K562 (cell line): ENCODE results near the gene RGS19. TPM values are rescaled to one million over a fixed set of nuclear protein-coding genes. Genes with fewer than 3 reads are reported as not detected.

Source experiments
- ATAC-seq: fragments of 200-7000 bp; cut with Tn5 transposase; 3 replicates; pipeline ENCODE4 v1.9.1; 2020; ENCODE audit warnings: moderate library complexity
- BruUV-seq: library from RNA; stranded (reverse); fragments of 400-500 nt; replicated peaks from 2 replicates; lab custom pipeline; 2021; lab: Mats Ljungman, UMichigan
- CTCF ChIA-PET: fragments of 300-600 bp; formaldehyde crosslinking; extraction: SDS; loops from one replicate; lab custom pipeline; 2021; ENCODE audit warnings: low intra/inter-chr PET ratio; lab: Yijun Ruan, JAX
- POLR2A ChIA-PET: fragments of 300-600, 350-650 bp; sonication (Branson Sonifier 250); formaldehyde crosslinking; extraction: SDS; loops from one replicate; lab custom pipeline; 2021; ENCODE audit warnings: antibody characterized with exemption, inconsistent platforms; lab: Yijun Ruan, JAX
- DNase-seq, 4 experiments: peaks; one replicate each; pipeline versions ENCODE4 v3.0.0 to v3.0.0-alpha.2; 2011 to 2018; ENCODE audit warnings: low spot score in 3 of 4, mixed read lengths in 3 of 4; ENCODE audit errors: extremely low read depth in 1 of 4
- FAIRE-seq: peaks from 2 replicates; lab custom pipeline; 2011; peaks lifted over from hg19 to GRCh38; lab: Jason Lieb, UNC
- H2AFZ ChIP-seq: 2 replicates; pipeline ENCODE4 v1.6.0; 2011; ENCODE audit warnings: low read depth, low read length, control low read depth, inconsistent platforms
- H3K27ac ChIP-seq: fragments of 200-600 bp; 3 replicates; pipeline ENCODE4 v1.8.0; 2011; ENCODE audit warnings: low read depth, mild to moderate bottlenecking, control low read depth, inconsistent platforms, low read length, moderate library complexity, mixed read lengths; ENCODE audit errors: extremely low read depth
- H3K27me3 ChIP-seq, 2 experiments: fragments of 300-600 bp in 1 of 2; 2 replicates in 1 of 2; 3 replicates in 1 of 2; pipeline versions ENCODE4 v1.6.0 to v1.8.0; 2011; ENCODE audit warnings: inconsistent platforms in 2 of 2, low read length in 2 of 2, mild to moderate bottlenecking in 1 of 2, mixed read lengths in 1 of 2, moderate library complexity in 1 of 2; ENCODE audit not compliant: control insufficient read depth in 2 of 2, insufficient read depth in 2 of 2
- H3K36me3 ChIP-seq: fragments of 300-600 bp; 3 replicates; pipeline ENCODE4 v1.8.0; 2011; ENCODE audit warnings: mild to moderate bottlenecking, low read length, inconsistent platforms; ENCODE audit not compliant: control insufficient read depth, insufficient read depth
- H3K4me1 ChIP-seq, 2 experiments: fragments of 200-600 bp in 1 of 2; replicated peaks in 1 of 2; 2 replicates in 1 of 2; 3 replicates in 1 of 2; pipeline versions ENCODE4 v1.5.1 to v1.8.0; 2011; ENCODE audit warnings: inconsistent platforms in 2 of 2, low read length in 2 of 2, mild to moderate bottlenecking in 1 of 2, mixed read lengths in 1 of 2, moderate library complexity in 1 of 2; ENCODE audit not compliant: control insufficient read depth in 2 of 2, insufficient read depth in 2 of 2
- H3K4me2 ChIP-seq: 2 replicates; pipeline ENCODE4 v1.6.1; 2011; ENCODE audit warnings: low read length, control low read depth, inconsistent platforms, mixed read lengths; ENCODE audit not compliant: insufficient read depth
- H3K4me3 ChIP-seq: fragments of 200-600 bp; sonication (generic), shearing (Covaris generic); 2 replicates; pipeline ENCODE4 v1.5.1; 2016; ENCODE audit warnings: control low read depth, inconsistent platforms
- H3K79me2 ChIP-seq: fragments of 200-600 bp; 3 replicates; pipeline ENCODE4 v1.8.0; 2011; ENCODE audit warnings: low read length, inconsistent platforms; ENCODE audit not compliant: control insufficient read depth, insufficient read depth
- H3K9ac ChIP-seq, 2 experiments: 2 replicates each; pipeline versions ENCODE4 v1.6.0 to v1.6.1; 2011; ENCODE audit warnings: low read depth in 2 of 2, low read length in 2 of 2, control low read depth in 1 of 2, inconsistent platforms in 1 of 2, mild to moderate bottlenecking in 1 of 2, mixed read lengths in 1 of 2; ENCODE audit not compliant: insufficient read depth in 1 of 2
- H3K9me1 ChIP-seq: one replicate; pipeline ENCODE4 v1.6.0; 2011; ENCODE audit warnings: inconsistent platforms, mild to moderate bottlenecking, low read length, moderate library complexity; ENCODE audit not compliant: control insufficient read depth, insufficient read depth
- H3K9me3 ChIP-seq: replicated peaks from 2 replicates; pipeline ENCODE4 v1.5.1; 2011; ENCODE audit warnings: low read depth, low read length, inconsistent platforms; ENCODE audit not compliant: control insufficient read depth, insufficient read depth
- H4K20me1 ChIP-seq: replicated peaks from 2 replicates; pipeline ENCODE4 v1.6.1; 2011; ENCODE audit warnings: low read length, inconsistent platforms, mixed read lengths; ENCODE audit not compliant: control insufficient read depth, insufficient read depth
- CBFA2T2 ChIP-seq: fragments of 450-650 bp; conservative IDR thresholded peaks from 2 replicates; pipeline ENCODE4 v1.6.1; 2017; ENCODE audit warnings: mild to moderate bottlenecking
- CBFA2T3 ChIP-seq: fragments of 450-650 bp; IDR thresholded peaks from 2 replicates; pipeline ENCODE4 v1.6.1; 2017
- ESRRB ChIP-seq: fragments of 250-450 bp; sonication (Bioruptor Pico); IDR thresholded peaks from 2 replicates; pipeline ENCODE4 v1.5.0; 2020; ENCODE audit warnings: mild to moderate bottlenecking, moderate library complexity, borderline replicate concordance
- FOXA3 ChIP-seq, 2 experiments: fragments of 450-650 bp in 1 of 2; sonication (generic) in 1 of 2; formaldehyde crosslinking; IDR thresholded peaks in 1 of 2; conservative IDR thresholded peaks in 1 of 2; 2 replicates each; pipeline versions ENCODE4 v1.4.0 to v1.8.0; 2020 to 2022; ENCODE audit warnings: mild to moderate bottlenecking in 2 of 2, missing genetic modification reagents in 1 of 2
- GTF3C2 ChIP-seq: IDR thresholded peaks from 3 replicates; pipeline ENCODE4 v1.6.1; 2011; ENCODE audit warnings: borderline replicate concordance, mild to moderate bottlenecking, moderate library complexity; ENCODE audit not compliant: insufficient read length; ENCODE audit errors: extremely low read depth
- HDAC8 ChIP-seq: fragments of 450-650 bp; IDR thresholded peaks from 2 replicates; pipeline ENCODE4 v1.6.1; 2016; ENCODE audit warnings: mild to moderate bottlenecking, missing genetic modification characterization, moderate library complexity, missing compliant biosample characterization
- RBFOX2 ChIP-seq: fragments of 200-400 bp; formaldehyde crosslinking; IDR thresholded peaks from 2 replicates; pipeline ENCODE4 v1.6.1; 2017; ENCODE audit warnings: low read depth, mild to moderate bottlenecking, low read length, moderate library complexity
- TBP ChIP-seq: optimal IDR thresholded peaks from 2 replicates; pipeline ENCODE3; 2011; ENCODE audit warnings: low read depth, low read length, improper control_type of control experiment
- TCF3 ChIP-seq: sonication (generic); formaldehyde crosslinking; IDR thresholded peaks from 2 replicates; pipeline ENCODE4 v1.4.0; 2020; ENCODE audit warnings: mild to moderate bottlenecking, missing genetic modification reagents
- TEAD4 ChIP-seq, 2 experiments: sonication (generic) in 1 of 2; formaldehyde crosslinking in 1 of 2; IDR thresholded peaks; 2 replicates each; pipeline versions ENCODE4 v1.6.1 to v1.8.0; 2012 to 2022; ENCODE audit warnings: borderline replicate concordance in 1 of 2, inconsistent platforms in 1 of 2, low read length in 1 of 2, mild to moderate bottlenecking in 1 of 2, missing genetic modification reagents in 1 of 2
- WGBS: fragments of 100-300 bp; shearing (Covaris generic); methylation state at CpG from one replicate; pipeline ENCODE4 v1.1.6; 2016; ENCODE audit warnings: low coverage, mixed read lengths; ENCODE audit not compliant: insufficient coverage; ENCODE audit errors: missing lambda C conversion rate; 5-methylcytosine and 5-hydroxymethylcytosine counted together
- in situ Hi-C: fragments of 300-500 bp; cut with MboI; formaldehyde crosslinking; loops from 4 replicates; pipeline ENCODE4 v1.15.0; 2018; ENCODE audit warnings: inconsistent platforms, mixed read lengths
- intact Hi-C: fragments of 100-400 bp; cut with micrococcal nuclease; formaldehyde crosslinking; loops from 2 replicates; pipeline ENCODE4 v1.14.2; 2022
- polyA plus RNA-seq, 8 experiments: library from polyadenylated mRNA; depleted of rRNA in 4 of 8; stranded (reverse) in 5 of 8; unstranded in 3 of 8; fragments of >200 nt; fragmentation: Nextera tagmentation in 2 of 8; fragmentation: Illumina TruSeq in 1 of 8; extraction: Ambion mirVana in 2 of 8; extraction: Trizol in 1 of 8; gene quantifications; 2 replicates each; pipeline versions ENCODE4 v1.2.1 to v1.2.3, GENCODE V29; 2011 to 2014; ENCODE audit warnings: inconsistent platforms in 1 of 8, missing spikeins in 1 of 8
- total RNA-seq, 7 experiments: library from RNA; depleted of rRNA in 6 of 7; stranded (reverse); fragments of >200 nt in 6 of 7; fragmentation: Illumina TruSeq in 2 of 7; extraction: Trizol in 2 of 7; gene quantifications; 2 replicates each; pipeline versions ENCODE4 v1.2.1 to v1.2.3, GENCODE V29; 2011 to 2021; ENCODE audit warnings: low replicate concordance in 1 of 7
- TF ChIP-seq, protein P1 (sequence below): sonication (generic); formaldehyde crosslinking; IDR thresholded peaks from 2 replicates; pipeline ENCODE4 v1.8.0; 2022; ENCODE audit warnings: missing genetic modification reagents, mild to moderate bottlenecking, moderate library complexity, borderline replicate concordance
- TF ChIP-seq, protein P2 (sequence below): sonication (generic); formaldehyde crosslinking; IDR thresholded peaks from 2 replicates; pipeline ENCODE4 v1.9.0; 2022; ENCODE audit warnings: mild to moderate bottlenecking, missing genetic modification reagents
- TF ChIP-seq, protein P3 (sequence below): sonication (generic); formaldehyde crosslinking; IDR thresholded peaks from 2 replicates; pipeline ENCODE4 v1.8.0; 2022; ENCODE audit warnings: missing genetic modification reagents, mild to moderate bottlenecking, borderline replicate concordance

RGS19 gene
- total and polyA plus RNA-seq, 9 of the 15 experiments (the other 6 are each of a cell fraction or from before 2014, with no cell fraction given): 0.41 to 23.7 (median 14.6) TPM

- no TSS peak for BruUV-seq
- no peak for ATAC-seq
- Histone ChIP-seq H3K4me2 (no peak overlapping the region), H3K36me3 (peaks cover 1% of the 10 kb centered on the region; the same call in 1 of the 3 replicates), H2AFZ (no peak overlapping the region), H3K9ac (peak overlapping the region in 1 of 2 experiments; percentile 76; a peak in 2 of 4 replicates), H3K79me2 (0 out of 3 replicates have a peak, but pooled peaks cover under 1% of the 10 kb centered on the region), H4K20me1 (no peaks in the 10 kb centered on the region), H3K9me1 (peaks cover 3% of the 10 kb centered on the region), H3K27me3 (no peaks in the 10 kb centered on the region), H3K4me3 (no peak overlapping the region), H3K9me3 (no peaks in the 10 kb centered on the region), H3K27ac (no peak overlapping the region), H3K4me1 (peaks cover 30 to 93% of the 10 kb centered on the region in 2 experiments)
- 34% methylated on average over 12 of the region's 12 CpGs for WGBS
- POLR2A ChIA-PET: interaction anchor here (0.6 to 1.0 kb wide), 2 partner anchors 8 to 18 kb away, joined by 4 to 5 read pairs; no protein-coding TSS in a partner anchor
- no peak for FAIRE-seq
- in situ Hi-C loops: no loop called here
- CTCF ChIA-PET: no interaction called here
- intact Hi-C loops: no loop called here
- no peak for DNase-seq
- TF ChIP-seq, protein P1, sequence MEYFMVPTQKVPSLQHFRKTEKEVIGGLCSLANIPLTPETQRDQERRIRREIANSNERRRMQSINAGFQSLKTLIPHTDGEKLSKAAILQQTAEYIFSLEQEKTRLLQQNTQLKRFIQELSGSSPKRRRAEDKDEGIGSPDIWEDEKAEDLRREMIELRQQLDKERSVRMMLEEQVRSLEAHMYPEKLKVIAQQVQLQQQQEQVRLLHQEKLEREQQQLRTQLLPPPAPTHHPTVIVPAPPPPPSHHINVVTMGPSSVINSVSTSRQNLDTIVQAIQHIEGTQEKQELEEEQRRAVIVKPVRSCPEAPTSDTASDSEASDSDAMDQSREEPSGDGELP (CRISPR knock-in tag): peak; percentile 73
- TF ChIP-seq TBP (no peak), TCF3 (CRISPR knock-in tag) (peak; percentile 61), CBFA2T3 (peak; percentile 63), HDAC8 (tag) (no peak), RBFOX2 (0 out of 2 replicates have a peak, but pooled peaks have one; percentile 9), CBFA2T2 (peak; percentile 44; the same call in 1 of the 2 replicates), TEAD4 (IDR thresholded peaks at IDR 0.05; ENCODE audit: low read length) (peak; percentile 25; the same call in 1 of the 2 replicates), TEAD4 (CRISPR knock-in tag; IDR thresholded peaks at IDR 0.05; ENCODE audit: borderline replicate concordance) (no peak), FOXA3 (CRISPR knock-in tag; conservative IDR thresholded peaks at IDR 0.05 in 1 of 2, IDR thresholded peaks at IDR 0.05 in 1 of 2) (no peak), GTF3C2 (no peak), ESRRB (CRISPR knock-in tag) (no peak)
- TF ChIP-seq, protein P2, sequence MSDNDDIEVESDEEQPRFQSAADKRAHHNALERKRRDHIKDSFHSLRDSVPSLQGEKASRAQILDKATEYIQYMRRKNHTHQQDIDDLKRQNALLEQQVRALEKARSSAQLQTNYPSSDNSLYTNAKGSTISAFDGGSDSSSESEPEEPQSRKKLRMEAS: peak; percentile 78
- TF ChIP-seq, protein P3, sequence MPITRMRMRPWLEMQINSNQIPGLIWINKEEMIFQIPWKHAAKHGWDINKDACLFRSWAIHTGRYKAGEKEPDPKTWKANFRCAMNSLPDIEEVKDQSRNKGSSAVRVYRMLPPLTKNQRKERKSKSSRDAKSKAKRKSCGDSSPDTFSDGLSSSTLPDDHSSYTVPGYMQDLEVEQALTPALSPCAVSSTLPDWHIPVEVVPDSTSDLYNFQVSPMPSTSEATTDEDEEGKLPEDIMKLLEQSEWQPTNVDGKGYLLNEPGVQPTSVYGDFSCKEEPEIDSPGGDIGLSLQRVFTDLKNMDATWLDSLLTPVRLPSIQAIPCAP (CRISPR knock-in tag): no peak
Measured at GRCh38 chr20:64068386-64069208, 10.7 kb downstream of the RGS19 start.
